AG09309 (cell line): ENCODE measurements around the gene TRIP12.

ENCODE experiments used
- DNase-seq: peaks from one replicate; pipeline ENCODE4 v3.0.0-alpha.2; 2010; ENCODE audit warnings: low read depth
- H3K4me3 ChIP-seq: 2 replicates; pipeline ENCODE4 v1.5.1; 2011; ENCODE audit warnings: mild to moderate bottlenecking, low read depth, low read length, moderate library complexity; ENCODE audit not compliant: control insufficient read depth
- TF ChIP-seq, protein P1 (sequence below): IDR thresholded peaks from 2 replicates; pipeline ENCODE4 v1.5.1; 2011; ENCODE audit warnings: mild to moderate bottlenecking, low read depth, low read length, inconsistent platforms; ENCODE audit not compliant: insufficient read depth, control insufficient read depth; ENCODE audit errors: missing control alignments

Gene TRIP12

DNA sequence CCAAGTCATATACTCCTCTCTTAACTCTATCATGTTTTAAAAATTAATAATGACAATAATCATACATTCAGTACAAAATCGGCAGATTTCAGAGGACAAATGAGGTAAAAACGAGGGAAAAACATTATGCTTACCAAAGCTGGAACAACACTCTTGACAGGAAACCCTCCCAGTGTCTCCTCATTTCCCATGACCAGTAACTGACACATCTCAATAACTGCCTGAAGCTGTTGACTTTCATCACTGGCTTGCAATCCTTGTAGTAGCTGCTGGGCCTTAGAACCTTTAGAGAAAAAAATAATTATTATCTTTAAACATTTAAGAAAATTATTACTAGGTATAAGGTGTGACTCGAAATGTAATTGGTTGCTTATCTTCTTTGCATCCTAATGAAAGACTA is 103.6 kb downstream of the TRIP12 start:
- DNase-seq: no peak
- no peak overlapping the region for H3K4me3 ChIP-seq
- TF ChIP-seq, protein P1, sequence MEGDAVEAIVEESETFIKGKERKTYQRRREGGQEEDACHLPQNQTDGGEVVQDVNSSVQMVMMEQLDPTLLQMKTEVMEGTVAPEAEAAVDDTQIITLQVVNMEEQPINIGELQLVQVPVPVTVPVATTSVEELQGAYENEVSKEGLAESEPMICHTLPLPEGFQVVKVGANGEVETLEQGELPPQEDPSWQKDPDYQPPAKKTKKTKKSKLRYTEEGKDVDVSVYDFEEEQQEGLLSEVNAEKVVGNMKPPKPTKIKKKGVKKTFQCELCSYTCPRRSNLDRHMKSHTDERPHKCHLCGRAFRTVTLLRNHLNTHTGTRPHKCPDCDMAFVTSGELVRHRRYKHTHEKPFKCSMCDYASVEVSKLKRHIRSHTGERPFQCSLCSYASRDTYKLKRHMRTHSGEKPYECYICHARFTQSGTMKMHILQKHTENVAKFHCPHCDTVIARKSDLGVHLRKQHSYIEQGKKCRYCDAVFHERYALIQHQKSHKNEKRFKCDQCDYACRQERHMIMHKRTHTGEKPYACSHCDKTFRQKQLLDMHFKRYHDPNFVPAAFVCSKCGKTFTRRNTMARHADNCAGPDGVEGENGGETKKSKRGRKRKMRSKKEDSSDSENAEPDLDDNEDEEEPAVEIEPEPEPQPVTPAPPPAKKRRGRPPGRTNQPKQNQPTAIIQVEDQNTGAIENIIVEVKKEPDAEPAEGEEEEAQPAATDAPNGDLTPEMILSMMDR: no peak

DNA sequence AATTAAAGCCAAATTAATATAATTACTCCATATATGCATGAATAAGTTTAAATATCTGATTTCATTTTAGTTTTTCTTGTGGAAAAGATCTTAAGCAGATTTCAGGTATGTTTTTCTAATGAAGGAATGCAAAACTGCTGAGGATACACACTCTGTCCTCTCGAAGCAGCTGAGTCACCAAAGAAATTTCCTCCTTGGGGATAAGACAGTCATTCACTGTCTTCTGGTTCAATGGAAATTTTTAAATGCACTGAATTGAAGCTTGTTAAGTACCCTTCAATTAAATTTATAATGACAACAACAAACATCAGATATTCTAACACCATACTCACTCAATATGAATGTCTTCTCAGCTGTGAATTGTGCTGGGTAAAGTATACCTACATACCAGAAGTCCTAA is 106.0 kb downstream of the TRIP12 start:
- no peak for DNase-seq
- no peak overlapping the region for H3K4me3 ChIP-seq
- TF ChIP-seq, protein P1: no peak

DNA sequence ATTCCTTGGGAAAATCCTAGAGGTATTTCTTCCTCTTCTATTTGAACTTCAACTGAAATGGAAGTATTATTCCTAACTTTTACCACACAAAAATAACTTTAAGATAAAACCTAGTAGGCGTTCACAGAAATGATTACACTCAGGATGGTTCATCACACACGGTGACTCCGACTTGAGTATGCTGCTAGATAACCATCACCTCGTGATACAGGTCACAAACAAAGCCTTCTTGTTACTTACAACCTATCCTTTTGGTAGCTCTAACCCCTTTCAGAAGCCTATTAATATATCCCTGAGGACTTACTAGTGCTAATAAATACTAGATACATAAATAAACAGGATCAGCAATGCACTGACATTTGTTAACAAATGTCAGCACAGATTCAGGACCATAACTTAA is 106.5 kb downstream of the TRIP12 start:
- H3K4me3 ChIP-seq: no peak overlapping the region
- TF ChIP-seq, protein P1: no peak
- no peak for DNase-seq

DNA sequence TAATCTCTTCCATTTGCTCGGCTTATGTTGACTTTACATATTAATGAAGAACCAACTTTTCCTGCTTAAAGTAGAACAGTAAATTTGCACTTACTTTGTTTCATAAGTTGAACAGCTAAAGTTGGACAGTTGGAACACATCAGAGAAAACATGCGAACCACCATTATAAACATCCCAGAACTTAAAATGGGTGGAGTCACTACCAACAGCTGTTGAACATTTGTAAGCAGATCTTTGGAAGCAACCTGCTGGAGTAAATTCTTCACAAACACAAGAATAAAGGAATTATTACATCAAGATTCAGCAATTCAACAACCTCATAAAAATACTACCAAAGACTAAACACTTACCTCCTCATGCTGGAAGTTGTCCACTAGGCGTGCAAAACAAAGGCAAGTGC is 111.0 kb downstream of the TRIP12 start:
- no peak for DNase-seq
- TF ChIP-seq, protein P1: no peak
- no peak overlapping the region for H3K4me3 ChIP-seq

DNA sequence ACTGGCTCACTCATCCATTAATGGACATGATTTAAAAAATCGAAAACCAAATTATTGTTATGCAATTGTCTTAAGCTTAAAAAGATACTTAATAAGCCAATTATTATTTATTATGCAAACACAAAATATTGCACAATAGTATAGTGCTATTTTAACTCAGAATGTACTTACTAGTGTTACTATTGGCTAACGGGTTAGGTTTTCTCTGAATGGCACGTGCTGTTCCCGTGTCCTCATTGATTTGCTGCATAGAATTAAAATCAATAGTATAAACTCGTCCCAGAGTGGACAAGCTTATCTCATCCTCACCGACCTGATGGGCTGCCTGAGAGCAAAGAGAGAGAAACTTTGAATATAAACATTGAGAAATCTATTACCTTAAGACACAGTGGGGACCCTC is 116.2 kb downstream of the TRIP12 start:
- TF ChIP-seq, protein P1: no peak
- DNase-seq: no peak
- no peak overlapping the region for H3K4me3 ChIP-seq

DNA sequence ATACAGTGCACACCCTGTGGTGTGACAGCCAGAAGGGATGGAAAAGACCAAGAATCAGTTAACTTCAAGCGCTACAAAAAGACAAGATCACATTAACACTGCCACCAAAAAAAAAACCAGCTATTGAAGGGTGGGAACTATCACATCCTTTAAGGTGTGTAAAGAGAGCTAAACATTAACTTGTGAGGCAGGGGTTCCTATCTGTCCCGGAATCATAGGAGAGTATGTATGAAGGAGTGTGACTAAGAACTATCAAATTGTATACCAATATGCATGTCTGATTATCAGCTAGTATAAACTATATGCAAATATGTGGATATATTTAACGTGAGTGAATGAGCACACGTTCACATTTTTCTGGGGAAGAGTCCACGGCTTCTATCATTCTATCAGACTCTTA is 119.0 kb downstream of the TRIP12 start:
- no peak for DNase-seq
- TF ChIP-seq, protein P1: no peak
- H3K4me3 ChIP-seq: no peak overlapping the region
